Activated naive CD8-positive, alpha-beta T cell treated with anti-CD3 and anti-CD28 coated beads, Interleukin-2, amount 50 U/mL, for 16 hours (primary cell): ENCODE measurements around the gene HLA-A.
"Not testable (repeated sequence)": the region's sequence is repeated elsewhere in the genome, so short reads cannot be mapped to it uniquely, and the experiment has no call there.

ENCODE experiments used
- DNase-seq: peaks from one replicate; pipeline ENCODE4 v3.0.0-alpha.2; 2020; ENCODE audit warnings: low read depth, low spot score

The HLA-A gene

GRCh38 chr6:29961966-29962365 is 19.6 kb downstream of the HLA-A start:
- DNase-seq = no peak

- DNase-seq = not testable (repeated sequence)
These were observed 21.4 kb downstream of the HLA-A start for GRCh38 chr6:29963697-29964096.

- no peak for DNase-seq
These were observed 22.2 kb downstream of the HLA-A start for GRCh38 chr6:29964518-29964886.

DNA sequence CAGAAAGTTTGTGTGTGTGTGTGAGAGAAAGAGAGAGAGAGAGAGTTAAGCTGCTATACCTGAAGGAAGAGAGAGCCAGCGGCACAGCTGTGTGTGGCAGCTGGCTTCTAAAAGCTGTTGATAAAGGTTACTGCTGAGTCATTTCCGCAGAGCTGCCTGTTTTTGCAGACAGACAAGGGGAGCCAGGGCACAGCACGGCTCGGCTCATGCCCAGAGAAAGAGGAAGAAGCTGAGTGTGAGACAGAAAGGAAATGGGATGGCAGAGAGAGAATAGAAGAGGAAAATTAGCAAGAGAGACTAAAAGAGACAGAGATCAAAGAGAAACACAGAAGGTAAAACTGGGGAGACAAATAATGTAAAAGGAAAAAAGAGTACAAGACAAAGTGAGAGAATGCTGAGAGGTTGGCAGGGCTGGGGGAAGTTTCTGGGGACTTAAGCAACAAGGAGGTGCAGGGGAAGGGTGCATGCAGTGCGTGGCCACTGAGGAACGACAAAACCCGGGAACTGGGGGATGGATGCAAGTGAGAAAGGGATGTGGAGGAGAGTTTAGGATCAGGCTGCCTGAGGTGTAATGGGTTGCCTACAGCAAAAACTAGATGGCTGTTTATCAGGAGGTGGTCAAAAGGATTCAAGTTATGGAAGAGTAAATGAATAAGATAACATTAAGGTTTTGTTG is 22.7 kb downstream of the HLA-A start:
- peak; percentile 54 for DNase-seq

GRCh38 chr6:29965563-29965872 is 23.2 kb downstream of the HLA-A start:
- no peak for DNase-seq

- no peak for DNase-seq
These were observed 23.7 kb downstream of the HLA-A start for GRCh38 chr6:29965873-29966601.

DNA sequence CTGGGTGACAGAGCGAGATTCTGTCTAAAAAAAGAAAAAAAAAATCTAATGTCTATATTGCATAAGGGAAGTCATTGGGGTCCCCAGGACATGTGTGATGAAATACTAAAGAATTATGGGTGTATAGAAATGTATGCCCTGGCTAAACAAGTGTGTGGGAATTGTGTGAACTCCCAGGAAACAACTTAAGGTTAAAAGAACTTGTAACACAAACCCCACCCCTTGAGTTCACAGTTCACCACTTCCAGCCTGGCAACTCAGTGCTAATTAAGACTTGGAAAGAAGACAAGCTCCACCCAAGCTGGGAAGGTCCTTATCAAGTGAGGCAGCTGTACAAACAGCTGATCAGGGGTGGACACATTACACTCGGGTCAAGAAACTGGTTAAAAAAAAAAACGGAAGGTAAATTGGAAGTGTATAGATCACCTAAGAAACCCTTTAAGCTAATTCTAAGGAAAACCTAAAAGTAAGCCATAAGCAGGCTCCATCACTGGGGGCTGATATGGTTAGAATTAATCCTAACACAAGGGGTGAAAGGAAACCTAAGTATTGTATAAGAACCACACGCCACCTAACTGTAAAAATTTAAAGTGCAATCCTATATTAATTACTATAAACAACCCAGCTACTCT is 25.2 kb downstream of the HLA-A start:
- no peak for DNase-seq

- no peak for DNase-seq
These were observed 25.8 kb downstream of the HLA-A start for GRCh38 chr6:29968130-29968529.

DNA sequence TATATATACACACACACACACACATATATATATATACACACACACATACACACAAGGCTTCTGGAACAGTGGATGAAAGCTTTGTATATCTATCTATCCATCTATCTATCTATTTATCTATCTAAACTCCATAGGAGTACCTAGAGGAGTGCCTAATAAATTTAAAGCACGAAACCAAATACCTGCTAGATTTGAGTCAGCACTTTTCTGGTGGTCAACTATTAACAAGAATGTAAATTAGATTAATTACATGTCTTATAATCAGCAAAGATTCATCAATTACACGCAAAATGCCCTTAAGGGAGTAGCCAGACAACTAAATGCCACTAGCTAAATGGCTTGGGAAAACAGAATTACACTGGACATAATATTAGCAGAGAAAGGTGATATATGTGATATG is 26.6 kb downstream of the HLA-A start:
- DNase-seq = no peak

DNA sequence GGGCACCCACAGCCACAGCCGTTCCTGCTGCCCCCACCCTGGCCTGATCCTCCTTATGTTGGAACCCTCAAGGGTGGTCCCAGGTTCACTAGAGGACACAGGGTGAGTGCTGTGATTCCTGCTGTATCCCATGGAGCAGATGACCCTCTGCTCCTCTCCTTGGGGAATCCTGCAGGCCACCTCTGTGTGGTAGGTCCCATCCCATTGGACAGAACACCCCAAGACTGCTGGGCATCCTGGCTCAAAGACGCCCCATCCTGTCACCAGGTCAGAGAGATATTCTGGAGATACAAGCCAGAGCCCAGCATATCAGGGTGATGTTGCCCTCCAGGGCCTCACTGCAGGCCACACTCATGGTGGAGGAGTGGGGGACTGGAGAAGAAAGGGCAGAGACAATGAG is 28.4 kb downstream of the HLA-A start:
- no peak for DNase-seq

GRCh38 chr6:29974901-29975560 is 32.7 kb downstream of the HLA-A start:
- DNase-seq = no peak

- no peak for DNase-seq
These were observed 33.2 kb downstream of the HLA-A start for GRCh38 chr6:29975561-29975907.

DNA sequence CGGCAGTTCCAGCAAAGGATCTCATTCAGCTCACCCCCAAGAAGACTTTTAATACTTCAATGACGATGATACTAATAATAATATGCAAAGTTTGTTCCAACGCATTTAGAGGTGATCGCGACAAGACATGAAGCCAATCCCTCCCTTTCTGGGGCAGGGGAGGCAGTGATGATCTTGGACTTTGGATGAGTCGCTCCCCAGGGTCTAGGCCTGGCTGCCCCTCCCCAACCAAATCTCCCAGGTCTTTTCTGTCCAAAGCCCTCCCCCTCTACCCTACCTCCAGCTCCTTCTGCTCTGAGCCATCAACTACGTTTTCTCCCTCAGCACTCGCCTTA is 33.9 kb downstream of the HLA-A start:
- no peak for DNase-seq

DNA sequence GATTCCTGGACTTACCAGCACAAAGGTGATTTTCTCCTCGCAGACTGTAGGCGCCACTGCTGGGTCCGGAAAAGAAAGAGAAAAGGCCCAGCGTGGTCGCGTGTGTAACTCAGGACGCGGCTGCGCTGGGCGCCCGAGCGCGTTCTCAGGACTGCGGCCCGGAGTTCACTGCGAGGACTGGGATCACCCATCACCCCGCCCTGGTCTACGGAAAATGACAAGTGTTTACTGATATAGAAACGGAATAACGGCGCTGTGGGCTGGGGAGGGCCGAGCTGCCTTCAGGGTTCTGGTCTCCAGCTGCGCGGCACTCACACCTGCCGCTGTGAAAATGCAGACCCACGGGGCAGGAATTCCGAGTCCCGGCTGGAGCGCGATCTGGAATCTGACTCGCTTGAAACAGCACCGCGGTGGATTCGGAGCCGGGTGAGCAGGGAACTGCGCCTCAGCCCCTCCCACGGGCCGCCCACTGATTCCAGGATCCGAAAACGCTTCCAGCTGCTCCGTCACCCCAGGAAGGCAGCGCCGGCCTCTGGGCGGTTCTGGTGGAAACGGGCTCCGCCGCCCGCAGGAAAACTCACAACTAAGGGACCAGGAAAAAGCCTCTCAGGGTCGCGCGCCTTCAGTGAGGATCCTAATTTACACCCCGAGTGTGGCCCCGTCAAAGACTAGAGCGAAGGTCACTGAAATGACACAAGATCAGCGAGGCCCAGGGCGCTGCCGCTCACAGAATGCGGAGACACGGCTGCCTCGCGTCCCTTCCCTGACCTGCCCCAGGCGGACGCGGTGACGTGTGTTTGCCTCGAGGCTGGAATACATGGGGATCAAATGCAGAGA is 34.5 kb downstream of the HLA-A start:
- no peak for DNase-seq

GRCh38 chr6:29977425-29977727 is 35.0 kb downstream of the HLA-A start:
- DNase-seq = no peak

DNA sequence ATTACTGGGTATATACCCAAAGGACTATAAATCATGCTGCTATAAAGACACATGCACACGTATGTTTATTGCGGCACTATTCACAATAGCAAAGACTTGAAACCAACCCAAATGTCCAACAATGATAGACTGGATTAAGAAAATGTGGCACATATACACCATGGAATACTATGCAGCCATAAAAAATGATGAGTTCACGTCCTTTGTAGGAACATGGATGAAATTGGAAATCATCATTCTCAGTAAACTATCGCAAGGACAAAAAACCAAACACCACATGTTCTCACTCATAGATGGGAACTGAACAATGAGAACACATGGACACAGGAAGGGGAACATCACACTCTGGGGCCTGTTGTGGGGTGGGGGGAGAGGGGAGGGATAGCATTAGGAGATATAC is 37.7 kb downstream of the HLA-A start:
- DNase-seq = not testable (repeated sequence)

DNA sequence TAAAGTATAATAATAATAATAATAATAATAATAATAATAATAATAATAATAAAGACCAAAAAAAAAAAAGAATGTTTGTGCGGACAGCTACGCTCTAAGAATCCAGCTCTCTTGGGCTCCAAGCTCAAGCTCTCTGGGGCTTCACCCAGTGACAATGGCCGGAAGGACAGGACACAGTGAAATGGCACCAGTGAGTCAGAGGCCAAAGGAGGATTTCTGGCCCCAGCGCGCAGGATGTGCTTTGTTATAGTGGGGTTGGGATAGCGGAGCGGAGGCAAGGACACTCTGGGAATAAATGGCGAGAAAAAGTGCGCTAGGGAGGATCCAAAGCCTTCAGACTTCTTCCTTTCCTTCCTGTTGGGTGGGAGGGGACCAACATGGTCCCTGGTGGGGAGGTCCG is 38.2 kb downstream of the HLA-A start:
- no peak for DNase-seq

DNA sequence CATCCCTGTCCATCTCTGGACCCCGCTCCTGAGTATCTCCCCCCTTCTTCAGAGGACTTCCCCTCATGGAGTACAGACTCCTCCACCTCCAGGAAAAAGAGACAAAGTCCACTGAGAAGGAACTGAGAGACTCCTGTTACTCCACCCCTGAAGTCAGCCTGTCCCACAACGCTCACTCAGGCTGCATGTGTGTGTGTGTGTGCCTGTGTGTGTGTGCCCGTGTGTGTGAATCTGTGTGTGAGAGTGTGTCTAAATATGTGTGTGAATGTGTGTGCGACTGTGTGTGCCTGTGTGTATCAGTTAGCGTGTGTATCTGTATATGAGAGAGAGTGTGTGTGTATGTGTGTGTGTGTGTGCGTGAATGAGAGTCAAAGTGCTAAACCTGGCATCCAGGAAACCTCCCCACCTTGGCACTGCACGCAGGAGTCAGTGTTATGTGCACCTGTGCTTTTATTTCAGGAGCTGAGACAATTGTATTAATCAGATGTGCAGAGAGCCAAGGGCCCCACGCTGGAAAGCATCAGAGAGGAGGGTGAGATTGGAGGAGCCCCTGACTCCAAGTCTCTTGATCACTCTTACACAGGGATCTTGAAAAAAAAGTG is 39.0 kb downstream of the HLA-A start:
- DNase-seq = no peak

DNA sequence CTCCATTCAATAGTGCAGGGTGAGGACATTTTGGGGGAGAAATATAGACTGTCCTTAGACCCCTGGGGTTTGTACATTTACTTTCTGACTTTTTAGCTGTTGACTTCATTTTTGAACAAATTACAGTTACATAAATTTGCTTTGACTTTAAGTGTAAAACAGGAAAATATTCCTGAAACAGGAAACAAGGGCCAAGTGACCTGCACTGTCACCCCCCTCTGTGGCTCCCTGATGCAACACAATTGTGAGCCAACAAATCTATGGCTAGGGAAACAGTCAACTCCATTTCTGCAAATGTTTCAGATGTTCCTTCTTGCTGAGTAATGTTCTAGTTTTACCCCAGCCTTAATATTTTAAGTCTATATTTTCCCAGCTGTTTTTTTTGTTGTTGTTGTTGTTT is 39.8 kb downstream of the HLA-A start:
- no peak for DNase-seq

GRCh38 chr6:29984232-29984631 is 41.9 kb downstream of the HLA-A start:
- no peak for DNase-seq

DNA sequence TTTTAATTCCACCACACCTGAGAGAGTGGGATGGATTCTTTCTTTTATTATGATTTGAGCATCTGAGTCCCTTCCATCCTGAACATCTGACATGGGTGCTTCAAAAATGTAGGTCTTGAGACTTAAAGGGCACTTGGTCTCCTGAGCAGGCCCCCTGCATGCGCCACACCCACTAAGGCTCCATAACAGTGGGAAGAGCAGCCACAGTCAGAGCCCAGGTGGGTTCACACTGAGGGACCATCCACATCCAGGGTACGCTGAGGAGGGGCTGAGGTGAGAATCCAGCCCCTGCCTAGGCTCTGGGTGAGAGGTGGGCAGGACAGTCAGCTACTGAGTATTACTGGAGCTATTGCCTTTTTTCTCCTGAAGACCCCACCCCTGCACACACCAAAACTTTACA is 42.7 kb downstream of the HLA-A start:
- no peak for DNase-seq
